HG02852 (cell line): Measurements from ENCODE around the gene ASXL2.
"Not testable (repeated sequence)": the region's sequence is repeated elsewhere in the genome, so short reads cannot be mapped to it uniquely, and the experiment has no call there.

ENCODE experiments used
- ATAC-seq: cut with Tn5 transposase; IDR thresholded peaks from one replicate; pipeline ENCODE4 v1.9.1; 2021; ENCODE audit warnings: mild to moderate bottlenecking, moderate library complexity; ENCODE audit not compliant: unreplicated experiment

Gene ASXL2

DNA sequence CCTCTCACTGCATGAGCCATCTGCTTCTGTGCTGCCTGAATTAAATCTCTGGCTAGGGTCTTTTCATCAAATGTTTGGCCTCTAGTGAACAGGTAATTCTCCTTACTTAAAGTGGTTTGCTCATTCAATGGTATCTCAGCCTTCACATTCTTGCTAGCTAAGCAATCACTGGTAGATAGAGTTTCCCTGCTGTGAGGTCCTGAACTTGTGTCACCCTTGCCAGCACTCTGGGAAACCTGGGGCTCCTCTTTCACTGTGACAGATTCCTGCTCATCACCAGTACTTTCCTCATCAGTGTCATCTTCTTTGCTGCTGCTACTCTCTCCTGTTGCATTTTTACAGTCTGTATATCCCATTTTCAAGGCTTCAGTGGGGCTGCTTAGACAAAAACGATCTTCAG lies 135.8 kb downstream of the ASXL2 start:
- no peak for ATAC-seq

DNA sequence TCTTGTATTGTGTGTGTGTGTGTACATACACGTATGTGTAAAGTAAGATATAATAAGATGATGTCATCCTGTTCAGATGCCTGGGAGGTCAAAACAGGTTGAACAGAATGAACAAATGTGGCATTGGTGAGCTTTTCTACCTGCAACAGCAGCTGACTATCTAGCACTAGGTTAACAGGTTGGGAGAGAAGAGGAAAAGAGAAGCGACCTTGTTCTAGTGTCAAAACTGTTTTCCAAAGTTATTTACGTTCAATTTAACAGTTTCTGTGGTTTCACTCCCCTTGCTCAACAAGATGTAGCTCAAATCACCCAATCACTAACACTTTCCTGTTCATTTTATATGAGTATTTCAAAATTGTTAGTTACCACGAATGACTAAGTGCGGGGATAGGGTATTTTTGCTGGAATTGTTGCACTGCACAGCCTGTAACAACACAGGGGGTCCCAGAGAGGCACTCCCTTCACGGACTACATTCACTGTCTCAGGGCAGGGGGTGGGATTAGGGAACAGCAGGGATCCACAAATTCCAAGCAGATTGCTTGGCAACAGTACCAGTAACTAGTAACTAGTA lies 137.4 kb downstream of the ASXL2 start:
- ATAC-seq = no peak

DNA sequence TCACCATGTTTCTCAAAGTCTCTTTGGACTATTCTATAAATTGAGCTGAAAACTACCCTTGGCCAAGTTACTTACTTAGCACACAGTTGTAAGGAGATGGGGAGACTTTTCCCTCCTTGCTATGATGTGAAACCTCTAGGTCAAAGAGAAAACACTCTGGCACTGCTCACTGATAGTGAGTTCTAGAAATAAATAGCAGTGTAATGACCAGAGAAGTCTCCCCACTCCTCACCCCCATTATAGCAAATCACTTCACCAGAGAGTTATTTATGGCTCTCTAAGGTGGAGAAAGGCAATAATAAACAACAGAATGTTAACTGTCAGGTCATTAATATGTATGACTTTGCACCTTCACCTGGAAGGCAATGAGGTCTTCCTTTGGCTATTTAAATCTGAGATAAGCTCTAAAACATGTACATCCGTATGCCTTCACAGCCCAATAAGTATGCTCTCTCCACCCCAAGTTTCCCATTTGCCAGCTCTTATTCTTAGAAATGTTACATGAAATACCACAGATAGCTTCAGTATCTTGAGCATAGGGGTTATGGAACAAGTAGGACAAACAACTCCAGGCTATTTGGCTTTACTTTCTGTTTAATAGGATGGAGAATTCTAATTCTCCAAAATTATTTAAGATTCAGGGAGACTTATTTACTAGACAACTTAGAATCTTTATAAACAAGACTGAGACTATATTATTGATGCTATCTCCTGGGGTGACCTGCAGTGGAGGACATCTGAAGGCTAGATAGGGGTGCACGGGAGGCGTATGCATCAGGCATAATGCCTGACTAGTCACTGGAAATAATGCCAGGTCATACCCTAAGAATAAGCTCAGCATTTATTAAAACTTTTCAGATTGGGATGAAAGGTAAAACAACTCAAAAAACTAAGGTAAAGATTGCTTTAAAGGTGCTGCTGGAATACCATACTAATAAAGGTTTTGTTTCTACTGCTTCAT lies 139.6 kb downstream of the ASXL2 start:
- ATAC-seq = no peak

DNA sequence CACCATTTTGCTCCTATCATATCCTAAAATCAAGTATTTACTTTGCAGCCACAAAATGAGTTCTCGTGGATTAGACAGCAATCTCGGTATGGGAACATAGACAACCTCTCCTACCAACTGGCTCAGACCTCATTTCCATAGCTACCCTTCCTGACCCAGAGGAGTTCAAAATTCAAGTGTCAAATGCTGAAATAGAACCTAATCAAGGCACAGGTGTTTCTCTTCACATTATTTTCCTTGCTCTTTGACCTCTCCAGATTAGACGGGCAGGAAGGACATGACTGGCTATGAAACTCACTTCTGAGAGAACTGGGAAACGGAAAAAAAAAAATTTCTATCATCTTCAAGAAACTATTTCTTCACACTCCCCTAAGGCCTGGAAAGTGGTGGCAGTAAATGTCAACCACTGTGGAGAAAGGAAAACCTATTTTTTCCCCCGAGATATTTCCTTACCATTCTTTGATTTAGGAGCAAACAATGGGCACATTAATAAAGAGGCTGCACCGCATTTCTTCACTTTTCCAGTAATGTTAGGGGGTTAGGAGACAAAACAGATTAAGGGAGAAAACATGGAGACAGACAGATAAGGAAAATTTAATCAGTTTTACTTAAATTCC lies 141.3 kb downstream of the ASXL2 start:
- ATAC-seq = no peak

DNA sequence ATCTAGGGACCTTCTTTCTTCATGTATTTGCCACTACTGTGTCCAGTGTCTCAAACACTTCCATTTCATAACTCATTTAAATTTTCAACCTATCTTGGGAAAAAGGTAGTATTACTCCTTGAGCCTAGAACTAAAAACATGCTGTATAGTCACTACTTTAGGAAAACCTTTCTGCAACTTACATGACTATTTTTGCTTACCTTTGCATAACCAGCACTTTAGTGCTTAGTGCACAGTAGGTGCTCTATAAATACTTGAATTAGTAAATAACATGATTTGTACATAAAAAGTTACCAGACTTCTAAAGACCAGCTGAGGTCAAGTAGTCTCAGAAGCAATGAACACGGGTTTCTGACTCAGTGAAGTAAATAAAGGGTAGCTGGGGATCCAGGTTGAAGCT lies 142.5 kb downstream of the ASXL2 start:
- ATAC-seq = no peak

DNA sequence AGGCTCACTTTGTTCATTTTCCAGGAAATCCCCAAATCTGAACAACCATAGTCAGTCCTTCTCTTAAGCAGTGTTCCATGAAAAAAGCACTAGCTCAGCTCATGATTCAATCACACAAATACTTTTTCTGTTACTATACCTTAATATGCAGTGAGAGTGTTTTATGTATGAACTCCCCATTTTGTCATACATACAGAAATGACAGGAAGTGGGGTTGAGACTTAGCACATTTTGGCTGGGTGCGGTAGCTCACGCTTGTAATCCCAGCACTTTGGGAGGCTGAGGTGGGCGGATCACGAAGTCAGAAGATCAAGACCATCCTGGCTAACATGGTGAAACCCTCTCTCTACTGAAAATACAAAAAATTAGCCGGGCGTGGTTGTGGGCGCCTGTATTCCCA lies 149.7 kb downstream of the ASXL2 start:
- no peak for ATAC-seq

DNA sequence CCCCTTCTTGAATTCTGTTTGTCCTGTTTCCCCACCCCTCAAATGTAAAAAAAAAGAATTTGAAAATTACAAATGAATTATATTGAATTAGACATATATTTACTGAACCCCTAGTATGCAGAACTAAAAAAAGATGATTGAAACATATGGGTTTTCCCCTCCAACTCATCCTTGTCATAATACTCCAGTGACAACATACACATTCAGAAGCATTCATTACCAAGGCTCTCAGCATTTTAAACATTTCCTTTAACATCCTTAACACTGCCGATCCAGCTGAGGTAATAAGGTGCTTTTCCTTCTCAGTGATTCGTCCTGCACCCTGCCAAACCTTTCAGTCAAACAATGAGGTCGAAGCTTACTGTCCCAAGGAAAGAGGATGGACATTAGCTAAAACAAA lies 151.8 kb downstream of the ASXL2 start:
- no peak for ATAC-seq

DNA sequence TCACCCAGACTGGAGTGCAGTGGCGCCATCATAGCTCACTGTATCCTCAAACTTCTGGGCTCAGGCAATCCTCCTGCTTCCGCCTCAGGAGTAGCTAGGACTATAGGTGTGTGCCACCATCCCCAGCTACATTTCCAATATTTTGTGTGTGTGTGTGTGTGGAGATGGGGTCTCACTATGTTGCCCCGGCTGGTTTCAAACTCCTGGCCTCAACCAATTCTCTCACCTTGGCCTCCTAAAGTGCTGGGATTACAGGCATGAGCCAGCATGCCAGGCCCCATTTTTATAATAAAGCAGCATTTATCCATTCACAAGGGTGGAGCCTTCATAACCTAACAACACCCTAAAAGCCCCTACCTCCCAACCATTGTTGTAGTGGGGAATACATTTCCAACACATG lies 152.4 kb downstream of the ASXL2 start:
- no peak for ATAC-seq

DNA sequence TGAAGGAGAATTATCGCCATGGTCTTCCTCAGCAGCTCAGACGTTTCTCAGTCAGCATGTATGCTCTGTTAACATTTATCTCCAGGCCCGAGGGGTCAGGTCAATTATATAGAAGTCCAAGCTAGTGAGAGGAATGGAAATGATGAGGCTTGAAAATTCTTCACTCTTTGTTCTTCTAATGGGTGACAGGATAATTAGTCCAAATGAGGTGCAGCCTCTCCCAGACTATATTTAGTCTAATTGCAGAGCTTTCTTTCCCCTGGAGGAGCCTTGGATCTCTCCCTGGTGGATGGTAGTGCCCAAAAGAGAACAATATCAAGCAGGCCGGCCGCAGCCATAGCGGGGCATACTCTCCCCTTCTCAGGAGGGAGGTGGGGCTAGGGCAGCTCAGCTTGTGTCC lies 153.5 kb downstream of the ASXL2 start:
- ATAC-seq = no peak

DNA sequence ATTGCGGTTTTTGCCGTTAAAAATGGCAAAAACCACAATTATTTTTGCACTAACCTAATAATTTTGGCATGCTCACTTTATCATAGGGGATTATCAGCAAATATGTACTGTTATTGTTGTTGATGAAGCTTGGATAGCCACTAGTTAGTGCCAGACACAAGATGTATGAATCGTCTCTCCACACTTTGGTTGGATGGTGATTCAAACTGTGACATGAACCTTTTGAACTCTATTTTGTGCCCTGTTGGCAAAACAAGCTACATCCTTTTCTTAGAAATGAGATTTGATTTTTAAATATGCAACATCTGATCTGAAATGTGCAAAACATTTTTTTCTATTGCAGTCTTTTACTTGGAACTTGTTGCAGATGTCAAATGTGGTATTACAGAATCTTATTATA lies 156.1 kb downstream of the ASXL2 start:
- no peak for ATAC-seq

DNA sequence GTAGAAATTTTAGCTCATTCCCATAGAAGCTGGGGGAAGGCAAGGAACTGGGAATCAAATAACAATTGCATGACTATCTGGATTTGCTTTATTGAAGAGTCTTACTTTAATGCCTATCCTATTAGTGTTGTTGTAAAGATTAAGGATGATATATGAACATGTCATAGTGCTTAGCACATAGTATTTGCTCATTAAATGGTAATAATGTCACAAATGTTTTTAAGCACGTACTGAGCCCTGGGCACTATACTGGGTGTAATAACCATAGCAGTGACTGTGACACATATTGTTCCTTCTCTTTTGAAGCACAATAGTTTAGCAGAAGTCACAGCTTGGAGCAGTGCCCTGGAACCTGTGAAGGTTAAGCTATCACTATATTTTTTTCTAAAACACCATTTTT lies 157.7 kb downstream of the ASXL2 start:
- ATAC-seq = no peak

DNA sequence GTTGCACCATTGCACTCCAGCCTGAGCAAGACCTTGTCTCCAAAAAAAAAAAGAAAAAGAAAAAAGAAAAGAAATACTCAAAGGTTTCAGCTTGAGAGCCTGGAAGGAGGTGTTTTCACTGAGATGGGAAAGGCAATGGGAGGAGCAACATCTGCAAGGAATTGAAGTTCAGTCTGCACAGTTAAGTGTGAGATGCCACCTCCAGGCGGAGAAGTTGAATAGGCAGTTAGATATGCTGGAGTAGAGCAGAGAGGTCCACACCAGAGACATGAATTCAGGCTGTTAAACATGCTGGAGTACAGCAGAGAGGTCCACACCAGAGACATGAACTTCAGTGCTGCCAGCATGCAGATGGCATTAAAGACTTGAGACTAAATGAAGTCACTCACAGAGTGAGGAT lies 163.5 kb downstream of the ASXL2 start:
- ATAC-seq = no peak

DNA sequence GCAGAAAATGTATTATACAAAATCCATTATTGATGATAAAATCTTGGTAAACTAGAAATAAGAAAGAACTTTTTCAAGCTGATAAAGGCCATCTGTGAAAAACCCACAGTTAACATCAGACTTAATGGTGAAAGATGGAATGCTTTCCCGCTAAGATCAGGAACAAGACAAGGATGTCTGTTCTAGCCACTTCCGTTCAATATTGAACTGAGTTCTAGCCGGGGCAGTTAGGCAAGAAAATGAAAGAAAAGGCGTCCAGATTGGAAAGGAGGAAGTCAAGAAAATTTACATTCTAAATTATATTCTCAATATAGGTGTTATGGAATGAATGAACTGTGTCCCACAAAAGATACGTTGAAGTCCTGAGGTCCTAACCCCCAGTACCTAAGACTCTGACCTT lies 165.8 kb downstream of the ASXL2 start:
- ATAC-seq = no peak

DNA sequence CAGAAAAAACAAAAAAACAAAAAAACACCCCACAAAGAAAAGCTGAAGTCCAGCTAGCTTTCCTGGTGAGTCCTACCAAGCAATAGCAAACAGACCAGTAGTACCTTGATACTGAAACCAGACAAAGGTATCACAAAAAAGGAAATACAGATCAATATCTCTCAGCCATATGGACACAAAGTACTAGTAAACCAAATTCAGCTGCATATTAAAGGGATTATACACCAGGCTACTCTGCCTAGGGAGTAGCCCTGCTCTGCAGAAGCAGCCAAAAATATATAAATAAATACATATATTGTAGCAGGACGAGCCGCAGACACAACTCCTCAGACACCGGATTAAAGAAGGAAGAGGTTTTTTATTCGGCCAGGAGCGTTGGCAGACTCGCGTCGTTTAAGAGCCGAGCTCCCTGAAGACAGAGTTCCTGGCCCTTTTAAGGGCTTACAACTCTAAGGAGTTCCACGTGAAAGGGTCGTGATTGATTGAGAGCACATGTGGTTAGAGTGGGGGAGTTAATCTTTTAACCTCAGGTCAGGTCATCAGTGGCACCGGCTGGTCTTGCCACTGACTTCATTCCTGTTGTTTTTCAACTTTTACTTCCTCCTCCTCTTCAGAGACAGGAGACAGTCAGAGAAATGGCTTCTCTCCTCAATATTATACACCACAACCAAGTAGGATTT lies 166.5 kb downstream of the ASXL2 start:
- ATAC-seq = no peak

DNA sequence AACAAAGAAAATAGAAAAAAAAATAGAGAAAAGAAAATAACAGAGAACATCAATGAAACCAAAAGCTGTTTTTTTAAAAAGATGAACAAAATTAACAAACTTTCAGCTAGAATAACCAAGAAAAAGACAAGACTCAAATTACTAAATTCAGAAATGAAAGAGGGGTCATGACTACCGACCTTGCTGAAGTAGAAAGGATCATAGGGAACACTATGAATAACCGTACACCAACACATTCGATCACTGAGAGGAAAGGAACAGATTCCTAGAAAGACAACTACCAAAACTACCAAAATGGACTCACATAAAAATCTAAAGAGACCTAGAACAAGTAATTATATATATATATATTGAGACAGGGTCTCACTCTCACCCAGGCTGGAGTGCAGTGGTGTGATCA lies 167.5 kb downstream of the ASXL2 start:
- ATAC-seq = no peak

DNA sequence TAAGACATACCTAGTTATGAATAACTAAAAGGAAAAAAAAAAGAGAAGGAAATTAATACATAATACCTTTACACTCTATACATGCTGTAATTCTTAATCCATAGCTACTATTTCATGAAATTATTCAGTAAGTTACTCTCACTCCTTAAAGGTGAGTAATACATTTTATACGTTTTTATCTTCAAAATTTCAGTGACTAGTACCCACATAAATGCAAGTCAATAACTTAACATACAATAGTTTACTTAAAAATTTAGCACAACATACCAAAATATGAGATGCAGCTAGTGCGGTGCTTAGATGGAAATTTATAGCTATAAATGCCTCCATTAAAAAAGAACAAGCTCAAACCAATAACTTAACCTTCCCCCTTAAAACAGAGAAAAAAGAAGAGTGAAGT lies 168.9 kb downstream of the ASXL2 start:
- ATAC-seq = no peak

DNA sequence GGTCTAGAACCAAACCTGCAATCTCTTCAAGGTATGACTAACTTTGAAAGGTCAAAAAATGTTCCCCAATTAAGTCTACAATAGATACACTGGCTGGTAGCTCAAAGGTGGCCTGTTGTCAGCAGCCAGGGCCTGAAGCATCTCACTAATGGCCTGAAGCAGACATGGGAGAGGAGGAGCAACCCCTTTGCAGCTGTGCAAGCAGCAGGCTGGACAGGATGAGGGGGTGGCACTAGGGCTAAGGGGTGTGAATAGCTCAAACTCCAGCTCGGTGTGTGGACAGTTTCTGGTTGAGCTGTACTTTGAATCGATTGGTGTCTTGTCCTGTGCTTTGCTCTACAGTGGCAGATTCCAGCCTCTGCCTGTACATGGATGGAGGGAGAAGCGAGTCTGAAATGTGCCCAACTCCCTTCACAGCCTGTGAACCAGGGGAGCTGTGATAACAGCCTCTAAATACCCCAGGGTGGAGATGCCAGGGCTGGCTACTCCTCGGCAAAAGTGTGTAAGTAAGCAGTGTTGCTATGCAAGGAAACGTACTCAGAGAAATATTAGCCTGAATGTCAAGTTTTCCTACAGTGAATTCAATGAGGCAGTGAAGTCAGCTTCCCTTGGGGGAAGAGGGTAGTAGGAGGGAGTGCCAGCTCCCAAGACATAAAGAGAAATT lies 170.2 kb downstream of the ASXL2 start:
- ATAC-seq = no peak

DNA sequence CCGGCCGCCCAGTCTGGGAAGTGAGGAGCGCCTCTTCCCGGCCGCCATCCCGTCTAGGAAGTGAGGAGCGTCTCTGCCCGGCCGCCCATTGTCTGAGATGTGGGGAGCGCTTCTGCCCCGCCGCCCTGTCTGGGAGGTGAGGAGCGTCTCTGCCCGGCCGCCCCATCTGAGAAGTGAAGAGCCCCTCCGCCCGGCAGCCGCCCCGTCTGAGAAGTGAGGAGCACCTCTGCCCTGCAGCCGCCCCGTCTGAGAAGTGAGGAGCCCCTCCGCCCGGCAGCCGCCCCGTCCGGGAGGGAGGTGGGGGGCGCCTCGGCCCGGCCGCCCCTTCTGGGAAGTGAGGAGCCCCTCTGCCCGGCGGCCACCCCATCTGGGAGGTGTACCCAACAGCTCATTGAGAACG lies 172.7 kb downstream of the ASXL2 start:
- ATAC-seq = not testable (repeated sequence)

DNA sequence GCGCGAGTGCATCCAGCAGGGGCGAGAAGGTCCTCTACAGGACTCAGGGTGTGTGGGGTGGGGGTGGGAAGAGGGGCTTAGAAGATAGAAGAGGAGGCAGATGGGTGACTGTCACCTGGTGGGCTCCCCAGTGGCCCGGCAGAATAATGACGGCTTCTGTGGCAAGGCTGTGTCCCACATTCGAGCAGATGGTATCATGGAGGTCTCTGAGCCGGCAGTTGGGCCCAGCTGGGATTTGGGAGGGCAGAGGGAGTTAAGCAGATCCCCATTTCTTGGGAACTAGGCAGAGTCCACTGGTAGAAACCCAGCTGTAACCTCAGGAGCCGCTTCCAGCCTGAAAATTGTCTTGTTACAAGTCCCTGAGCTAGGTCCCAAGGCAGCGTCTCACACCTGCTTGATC lies 176.5 kb downstream of the ASXL2 start:
- no peak for ATAC-seq

DNA sequence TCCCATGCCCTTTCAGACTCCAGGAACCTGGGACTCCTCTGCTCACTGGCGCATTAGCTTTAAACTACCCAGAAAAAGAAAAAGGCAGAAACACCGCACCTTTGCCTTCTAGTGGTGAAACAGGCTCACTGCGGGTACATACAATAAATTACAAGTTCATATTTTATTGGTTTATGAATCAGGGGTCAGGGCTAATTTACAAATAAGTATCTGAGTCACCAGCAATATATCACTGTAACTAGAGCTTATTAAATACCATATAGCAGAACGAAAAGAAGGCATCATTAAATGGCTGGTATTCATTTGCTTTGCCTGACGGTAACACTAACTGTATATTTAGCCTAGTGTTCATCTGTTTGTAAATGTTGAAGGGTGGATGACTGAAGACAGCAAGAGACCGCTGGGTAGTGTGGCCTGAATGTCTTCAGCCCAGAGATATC lies 178.0 kb downstream of the ASXL2 start:
- ATAC-seq = no peak

DNA sequence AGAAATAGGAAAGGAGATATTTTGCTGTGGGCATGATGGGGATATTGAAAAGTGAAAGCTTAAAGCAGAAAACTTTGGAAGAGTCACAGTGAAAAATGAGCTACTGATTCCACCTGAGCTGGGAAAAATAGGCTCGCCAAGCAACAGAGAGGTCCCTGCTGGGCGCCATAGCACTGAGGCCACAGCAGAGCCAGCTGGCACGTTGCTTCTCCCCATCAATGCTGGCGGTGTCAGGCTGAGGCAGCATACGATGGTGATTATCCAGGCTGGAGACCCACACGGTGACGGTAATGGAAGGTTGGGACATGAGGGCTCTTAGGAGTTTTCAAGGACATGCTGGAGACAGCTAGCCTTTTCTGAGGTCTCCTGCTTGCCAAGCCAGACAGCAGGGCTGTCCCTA lies 179.1 kb downstream of the ASXL2 start:
- no peak for ATAC-seq
